Dermis microvascular lymphatic vessel endothelial cell (primary cell): ENCODE measurements around the gene DNAJC28. TPM values are rescaled to one million over a fixed set of nuclear protein-coding genes. Genes with fewer than 3 reads are reported as not detected.
A peak's percentile ranks its signal among the peaks of the same experiment; 100 is the strongest.
"Not testable (repeated sequence)": the region's sequence is repeated elsewhere in the genome, so short reads cannot be mapped to it uniquely, and the experiment has no call there.

Source experiments
- DNase-seq, 2 donors: peaks; one replicate each; pipeline versions ENCODE4 v3.0.0 to v3.0.0-alpha.2; 2010; ENCODE audit warnings: low read depth in 2 of 2
- total RNA-seq: library from RNA; depleted of rRNA; stranded (reverse); fragments of >200 nt; gene quantifications from 2 replicates; pipeline ENCODE4 v1.2.1, GENCODE V29; 2014

The DNAJC28 gene
- total RNA-seq: 0.89 and 1.2 TPM in 2 replicates

- DNase-seq: peak; percentile 87 to 93
These were observed at the start of gene DNAJC28 for GRCh38 chr21:33491373-33492102. Gene DNAJC28, minus strand, starts transcription at chr21:33491716. Its CDS starts 2,323 bp downstream, at chr21:33489393.

GRCh38 chr21:33541105-33541711, 49.7 kb upstream of the DNAJC28 start:
- peak in 1 of 2 donors; percentile 26 for DNase-seq

GRCh38 chr21:33540711-33541104, 49.2 kb upstream of the DNAJC28 start:
- no peak for DNase-seq

GRCh38 chr21:33539616-33540015, 48.1 kb upstream of the DNAJC28 start:
- no peak for DNase-seq

- no peak for DNase-seq
These were observed 45.7 kb upstream of the DNAJC28 start for GRCh38 chr21:33537212-33537611.

GRCh38 chr21:33531007-33531406, 39.5 kb upstream of the DNAJC28 start:
- DNase-seq: no peak

GRCh38 chr21:33522953-33523349, 31.4 kb upstream of the DNAJC28 start:
- DNase-seq: no peak

- DNase-seq: no peak
These were observed 30.9 kb upstream of the DNAJC28 start for GRCh38 chr21:33522297-33522952.

GRCh38 chr21:33518899-33519298, 27.4 kb upstream of the DNAJC28 start:
- DNase-seq: no peak

- DNase-seq: no peak
These were observed 22.7 kb upstream of the DNAJC28 start for GRCh38 chr21:33514229-33514628.

- DNase-seq: no peak
These were observed 21.0 kb upstream of the DNAJC28 start for GRCh38 chr21:33512481-33512880.

- no peak for DNase-seq
These were observed 20.1 kb upstream of the DNAJC28 start for GRCh38 chr21:33511639-33512038.

GRCh38 chr21:33510826-33511225, 19.3 kb upstream of the DNAJC28 start:
- DNase-seq: no peak

- DNase-seq: not testable (repeated sequence)
These were observed 15.5 kb upstream of the DNAJC28 start for GRCh38 chr21:33507003-33507402.

GRCh38 chr21:33505833-33506232, 14.3 kb upstream of the DNAJC28 start:
- no peak for DNase-seq

GRCh38 chr21:33496345-33496744, 4.8 kb upstream of the DNAJC28 start:
- no peak for DNase-seq

- no peak for DNase-seq
These were observed 4.2 kb upstream of the DNAJC28 start for GRCh38 chr21:33495743-33496142.

- no peak for DNase-seq
These were observed 2.2 kb upstream of the DNAJC28 start for GRCh38 chr21:33493756-33494155.

- DNase-seq: no peak
These were observed 1.1 kb upstream of the DNAJC28 start for GRCh38 chr21:33492571-33492970.

- DNase-seq: no peak
These were observed 534 bp downstream of the DNAJC28 start for GRCh38 chr21:33490991-33491372.

GRCh38 chr21:33488936-33489335, 2.6 kb downstream of the DNAJC28 start:
- DNase-seq: no peak

GRCh38 chr21:33487996-33488395, 3.5 kb downstream of the DNAJC28 start:
- no peak for DNase-seq
